OCI-M1 (cell line): ENCODE measurements around the gene ZDHHC6.
"Not testable (repeated sequence)": the region's sequence is repeated elsewhere in the genome, so short reads cannot be mapped to it uniquely, and the experiment has no call there.

Experiments used
- DNase-seq: peaks from one replicate; lab custom pipeline; 2025; lab: John Stamatoyannopoulos, UW

Gene ZDHHC6

GRCh38 chr10:112446855-112447619 is at the start of gene ZDHHC6, which contains the start of gene VTI1A:
Gene ZDHHC6 (minus strand): TSS chr10:112446914. CDS start chr10:112445436, 1,478 bp downstream.
Gene VTI1A (plus strand): TSS chr10:112447215. CDS start chr10:112447374, 159 bp downstream.
- DNase-seq, result peak; percentile 94

DNA sequence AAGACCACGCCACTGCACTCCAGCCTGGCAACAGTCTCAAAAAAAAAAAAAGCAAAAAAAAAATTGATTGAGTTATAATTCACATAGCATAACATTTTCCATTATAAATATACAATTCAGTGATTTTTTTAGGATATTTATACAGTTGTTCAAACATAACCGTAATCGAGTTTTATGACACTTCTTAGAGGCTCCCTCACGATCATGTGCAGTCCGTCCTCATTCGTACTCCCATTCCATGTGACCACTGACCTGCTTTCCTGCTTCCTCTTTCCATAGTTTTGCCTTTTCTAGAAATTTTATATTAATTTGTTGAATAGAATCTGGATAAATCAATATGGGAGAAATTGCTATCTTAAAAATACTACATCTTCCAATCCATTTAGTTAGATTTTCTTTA is 46.0 kb upstream of the ZDHHC6 start:
- no peak for DNase-seq

DNA sequence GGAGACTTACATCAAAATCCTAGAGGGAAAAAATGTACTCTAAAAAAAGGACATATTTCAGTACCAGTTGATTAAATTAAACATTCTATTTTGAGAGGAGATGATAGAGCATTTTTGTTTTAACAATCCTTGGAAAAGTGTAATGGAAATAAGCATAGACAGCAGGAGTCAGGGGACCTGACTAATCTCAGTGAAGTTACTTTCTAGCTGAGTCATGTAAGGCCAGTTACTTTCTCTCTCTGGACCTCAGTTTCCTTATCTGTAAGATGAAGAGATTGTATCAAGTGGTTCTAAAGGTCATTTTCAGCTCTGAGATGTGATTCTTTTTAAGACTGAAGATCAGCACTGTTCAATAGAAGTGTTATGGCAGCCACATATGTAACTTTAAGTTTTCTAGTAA is 44.4 kb upstream of the ZDHHC6 start:
- no peak for DNase-seq

GRCh38 chr10:112490545-112490944 is 43.8 kb upstream of the ZDHHC6 start:
- no peak for DNase-seq

DNA sequence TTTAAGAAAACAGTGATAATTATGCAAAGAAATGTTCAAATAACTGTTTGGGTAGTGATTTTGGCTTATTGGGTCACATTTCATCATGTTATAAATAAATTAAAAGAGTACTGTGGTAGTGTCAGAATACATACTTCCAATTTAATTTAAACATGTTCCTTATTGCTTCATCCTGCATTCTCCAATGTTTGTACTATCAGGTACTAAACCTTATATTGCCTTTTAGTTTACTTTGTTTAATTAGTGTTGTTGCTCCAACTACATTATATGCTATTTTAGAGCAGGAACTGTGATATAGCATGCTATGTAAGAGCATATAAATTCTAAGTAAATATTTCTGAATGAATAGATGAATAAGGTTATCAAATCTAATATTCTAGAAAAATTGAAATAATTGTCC is 41.2 kb upstream of the ZDHHC6 start:
- DNase-seq, result no peak

- DNase-seq, result no peak
These were observed 37.7 kb upstream of the ZDHHC6 start for GRCh38 chr10:112484399-112484798.

DNA sequence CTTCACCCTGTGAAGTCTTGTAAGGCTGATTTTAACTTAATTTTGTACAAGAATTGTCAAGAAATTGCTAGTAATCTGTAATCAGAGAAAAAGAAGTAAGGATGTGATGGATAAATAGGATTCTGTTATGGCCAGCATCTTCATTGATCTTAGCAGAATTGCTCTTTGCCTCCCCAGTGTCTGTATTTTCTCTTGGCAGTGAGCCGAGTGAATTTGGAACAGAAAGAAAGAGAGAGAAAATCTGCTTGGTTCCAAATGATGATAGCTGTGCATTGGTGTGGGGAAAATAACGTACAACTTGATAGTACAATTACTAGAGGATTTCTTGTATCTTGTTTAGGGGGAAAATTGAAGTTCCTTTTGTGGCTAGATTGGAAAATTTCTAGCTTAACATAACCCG is 34.9 kb upstream of the ZDHHC6 start:
- no peak for DNase-seq

GRCh38 chr10:112475575-112476218 is 29.0 kb upstream of the ZDHHC6 start:
- DNase-seq, result peak; percentile 56

- DNase-seq, result peak; percentile 81
These were observed 25.3 kb upstream of the ZDHHC6 start for GRCh38 chr10:112471878-112472487.

GRCh38 chr10:112467541-112468075 is 20.9 kb upstream of the ZDHHC6 start:
- no peak for DNase-seq

- no peak for DNase-seq
These were observed 20.1 kb upstream of the ZDHHC6 start for GRCh38 chr10:112466802-112467201.

- no peak for DNase-seq
These were observed 18.7 kb upstream of the ZDHHC6 start for GRCh38 chr10:112465299-112465883.

DNA sequence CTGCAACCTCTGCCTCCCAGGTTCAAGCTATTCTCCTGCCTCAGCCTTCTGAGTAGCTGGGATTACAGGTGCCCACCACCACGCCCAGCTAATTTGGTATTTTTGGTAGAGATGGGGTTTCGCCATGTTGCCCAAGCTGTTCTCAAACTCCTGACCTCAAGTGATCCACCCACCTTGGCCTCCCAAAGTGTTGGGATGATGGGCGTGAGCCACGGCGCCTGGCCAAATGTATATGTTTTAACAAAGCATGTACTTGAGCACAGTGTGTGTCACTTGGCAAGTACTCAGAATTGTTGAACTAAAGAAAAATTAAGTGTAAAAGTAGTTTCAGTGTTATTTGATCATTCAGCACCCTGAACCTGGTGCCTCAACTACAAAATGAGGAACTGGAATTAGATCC is 17.4 kb upstream of the ZDHHC6 start:
- not testable (repeated sequence) for DNase-seq

DNA sequence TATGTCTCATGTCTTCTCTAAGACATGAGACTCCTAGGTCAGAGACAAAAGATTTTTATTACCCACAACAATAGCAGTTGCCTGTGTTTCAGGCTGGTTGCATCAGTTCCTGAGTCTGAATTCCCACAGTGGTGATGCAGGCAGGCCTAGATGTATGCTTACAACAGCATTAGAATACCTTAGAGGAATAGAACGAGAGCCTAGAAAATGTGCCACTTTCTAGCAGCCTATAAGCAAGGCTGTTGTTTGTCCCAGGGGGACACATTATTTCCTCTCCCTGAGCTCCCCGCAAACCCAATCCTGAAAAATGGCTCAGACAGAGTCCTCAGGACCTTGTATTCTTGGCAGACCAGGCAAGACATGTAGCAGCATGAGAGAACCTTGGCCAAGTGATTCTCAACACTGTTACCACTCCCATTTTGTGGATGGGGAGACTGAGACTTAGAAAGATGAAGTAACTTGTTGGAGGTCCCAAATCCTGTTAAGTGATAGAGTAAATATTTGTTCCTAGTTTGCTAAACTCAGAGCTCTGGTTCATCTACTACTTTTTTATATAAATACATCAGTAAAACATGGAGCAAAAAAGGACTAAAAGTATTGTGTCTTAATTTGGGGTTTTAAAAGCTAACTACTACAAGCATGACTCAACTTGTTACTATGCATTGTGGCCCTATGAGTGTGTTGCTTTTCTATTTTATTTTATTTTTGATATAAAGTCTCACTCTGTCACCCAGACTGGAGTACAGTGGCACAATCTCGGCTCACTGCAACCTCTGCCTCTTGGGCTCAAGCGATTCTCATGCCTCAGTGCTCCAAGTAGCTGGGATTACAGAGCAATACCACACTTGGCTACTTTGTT is 14.5 kb upstream of the ZDHHC6 start:
- DNase-seq, result peak; percentile 90

DNA sequence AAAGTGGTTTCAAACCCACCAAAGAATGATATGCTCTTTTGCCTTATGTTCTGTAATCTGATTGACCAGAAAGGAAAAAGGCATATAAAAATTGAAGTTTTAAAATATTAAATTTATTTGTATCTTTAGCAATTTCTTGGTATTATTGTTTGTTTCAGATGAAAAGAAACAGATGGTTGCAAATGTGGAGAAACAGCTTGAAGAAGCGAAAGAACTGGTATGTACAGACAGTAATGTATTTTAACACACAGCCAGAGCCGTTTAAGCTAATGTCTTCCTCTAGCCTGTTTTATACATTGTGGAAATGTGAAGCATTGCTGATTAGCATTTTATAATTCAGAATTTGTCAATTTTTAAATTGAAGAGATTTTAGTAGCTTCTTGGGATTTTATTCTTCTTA is 13.7 kb upstream of the ZDHHC6 start:
- no peak for DNase-seq

- peak; percentile 34 for DNase-seq
These were observed 9.8 kb upstream of the ZDHHC6 start for GRCh38 chr10:112456533-112456932.

DNA sequence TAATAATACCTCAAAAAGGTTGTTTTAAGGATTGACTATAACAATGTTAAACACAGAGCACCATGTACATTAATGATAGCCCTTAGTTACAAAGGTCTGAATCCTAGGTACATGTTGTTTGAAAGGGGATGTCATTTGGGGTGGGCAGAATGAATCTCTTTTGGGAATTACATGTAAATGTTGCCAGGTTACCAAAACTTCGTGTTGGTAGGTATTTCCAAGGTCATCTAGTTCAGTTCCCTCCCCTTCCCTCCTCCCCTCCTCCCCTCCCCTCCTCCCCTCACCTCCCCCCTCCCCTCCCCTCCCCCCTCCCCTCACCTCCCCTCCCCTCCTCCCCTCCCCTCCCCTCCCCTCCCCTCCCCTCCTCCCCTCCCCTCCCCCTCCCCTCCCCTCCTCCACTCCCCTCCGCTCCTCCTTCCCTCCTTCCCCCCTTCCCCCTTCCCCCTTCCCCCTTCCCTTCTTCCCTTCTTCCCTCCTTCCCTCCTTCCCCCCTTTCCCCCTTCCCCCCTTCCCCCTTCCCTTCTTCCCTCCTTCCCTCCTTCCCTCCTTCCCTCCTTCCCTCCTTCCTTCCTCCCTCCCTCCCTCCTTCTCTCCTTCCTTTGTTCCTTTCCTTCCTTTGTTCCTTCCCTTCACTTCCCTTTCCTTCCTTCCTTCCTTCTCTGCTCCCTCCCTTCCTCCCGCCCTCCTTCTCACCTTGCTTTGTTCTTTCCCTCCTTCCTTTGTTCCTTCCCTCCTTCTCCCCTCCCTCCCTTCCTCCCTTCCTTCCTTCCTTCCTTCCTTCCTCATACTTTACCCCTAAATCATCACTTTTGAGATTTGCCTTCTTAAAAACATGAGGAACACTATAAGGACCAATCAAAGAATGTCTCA is 8.4 kb upstream of the ZDHHC6 start:
- no peak for DNase-seq

DNA sequence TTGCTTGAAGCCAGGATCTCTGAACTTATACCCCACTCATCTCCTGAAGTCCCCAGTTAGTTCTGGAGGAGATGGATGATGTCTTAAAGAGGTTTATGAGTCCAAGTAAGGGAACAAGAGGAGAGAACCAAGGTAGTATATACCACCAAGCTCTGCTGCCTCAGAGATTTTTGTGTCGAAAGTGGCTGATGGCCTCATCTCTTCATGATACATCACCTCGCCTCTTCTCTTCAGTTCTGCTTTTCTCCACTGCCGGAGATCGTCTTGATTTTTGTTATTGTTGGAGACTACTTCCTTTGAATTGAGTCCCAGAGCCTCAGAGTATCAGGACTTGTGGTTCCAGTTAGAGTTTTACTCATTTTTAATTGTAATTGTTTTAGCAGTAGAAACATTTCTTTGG is 2.2 kb upstream of the ZDHHC6 start:
- DNase-seq, result no peak

GRCh38 chr10:112447620-112447928 is 860 bp upstream of the ZDHHC6 start:
- no peak for DNase-seq

DNA sequence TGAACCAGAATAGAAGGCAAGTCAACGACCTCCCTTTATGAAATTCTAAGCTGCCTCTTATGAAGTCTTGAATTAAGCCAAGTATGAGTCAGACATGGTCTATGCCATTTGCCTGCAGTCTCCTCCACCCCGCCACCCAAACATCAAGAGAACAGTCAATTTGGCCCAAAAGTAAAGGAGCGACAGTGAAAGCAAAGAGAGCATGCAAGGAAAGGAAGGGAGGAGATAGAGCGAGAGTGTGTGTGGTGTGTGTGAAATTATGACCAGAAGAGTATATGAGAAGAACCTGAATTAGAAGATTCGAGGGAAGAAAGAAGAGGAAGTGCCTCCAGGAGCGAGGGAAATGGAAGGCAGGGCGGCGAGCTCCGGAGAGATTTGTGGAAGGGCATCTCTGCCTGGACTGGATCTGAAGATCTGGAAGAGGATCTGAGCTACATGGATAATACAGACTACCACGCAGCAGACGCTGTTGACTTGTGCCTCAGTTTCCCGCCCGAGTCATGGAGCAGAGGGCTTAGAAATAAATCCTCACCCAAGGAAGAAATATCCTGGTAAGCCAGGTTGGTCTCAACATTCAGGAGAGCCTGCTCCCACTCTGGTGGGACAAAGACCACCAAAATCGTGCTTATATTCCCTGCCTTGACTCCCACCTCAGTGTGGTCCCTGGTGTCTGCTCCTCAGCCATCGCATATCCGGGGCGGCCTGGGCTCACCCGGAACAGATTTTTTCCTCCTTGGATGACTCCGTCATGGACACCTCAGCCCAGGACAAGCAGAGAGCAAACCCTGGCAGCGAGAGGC is 459 bp downstream of the ZDHHC6 start:
- peak; percentile 59 for DNase-seq
